ENCODE measurements around the gene ME3.

DNA sequence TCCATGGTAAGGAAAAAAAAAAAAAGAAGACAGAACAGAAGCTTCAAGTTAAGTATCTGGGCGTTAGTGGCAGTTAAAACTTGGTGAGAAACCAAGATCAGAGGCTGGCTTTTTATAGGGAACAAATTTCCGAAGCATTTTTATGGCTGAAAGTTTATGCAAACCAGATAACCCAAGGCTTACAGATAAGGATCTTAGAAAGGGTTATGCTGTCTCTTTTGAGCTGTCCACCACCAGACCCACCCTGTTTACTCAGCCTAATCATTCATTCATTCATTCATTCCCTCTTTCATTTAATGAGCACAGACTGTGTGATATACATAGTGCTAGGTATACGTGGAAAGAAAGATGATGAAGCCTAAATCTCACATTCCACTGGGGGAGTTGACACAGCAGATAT lies 89.5 kb downstream of the ME3 start:
- TF ChIP-seq, protein P1, sequence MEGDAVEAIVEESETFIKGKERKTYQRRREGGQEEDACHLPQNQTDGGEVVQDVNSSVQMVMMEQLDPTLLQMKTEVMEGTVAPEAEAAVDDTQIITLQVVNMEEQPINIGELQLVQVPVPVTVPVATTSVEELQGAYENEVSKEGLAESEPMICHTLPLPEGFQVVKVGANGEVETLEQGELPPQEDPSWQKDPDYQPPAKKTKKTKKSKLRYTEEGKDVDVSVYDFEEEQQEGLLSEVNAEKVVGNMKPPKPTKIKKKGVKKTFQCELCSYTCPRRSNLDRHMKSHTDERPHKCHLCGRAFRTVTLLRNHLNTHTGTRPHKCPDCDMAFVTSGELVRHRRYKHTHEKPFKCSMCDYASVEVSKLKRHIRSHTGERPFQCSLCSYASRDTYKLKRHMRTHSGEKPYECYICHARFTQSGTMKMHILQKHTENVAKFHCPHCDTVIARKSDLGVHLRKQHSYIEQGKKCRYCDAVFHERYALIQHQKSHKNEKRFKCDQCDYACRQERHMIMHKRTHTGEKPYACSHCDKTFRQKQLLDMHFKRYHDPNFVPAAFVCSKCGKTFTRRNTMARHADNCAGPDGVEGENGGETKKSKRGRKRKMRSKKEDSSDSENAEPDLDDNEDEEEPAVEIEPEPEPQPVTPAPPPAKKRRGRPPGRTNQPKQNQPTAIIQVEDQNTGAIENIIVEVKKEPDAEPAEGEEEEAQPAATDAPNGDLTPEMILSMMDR (IDR thresholded peaks at IDR 0.05): no peak
- no peak for TF ChIP-seq EZH2 (IDR thresholded peaks at IDR 0.05)

Measured in neural progenitor cell (in vitro differentiated cells).